H1 (cell line): ENCODE measurements around the gene PRKCH. TPM values are rescaled to one million over a fixed set of nuclear protein-coding genes. Genes with fewer than 3 reads are reported as not detected.

ENCODE experiments used
- CTCF ChIA-PET: fragments of 300-600 bp; sonication (Branson Sonifier 250); formaldehyde crosslinking; loops from one replicate; lab custom pipeline; 2021; ENCODE audit not compliant: partially characterized antibody; lab: Charles Lee
- POLR2A ChIA-PET: fragments of 300-600 bp; sonication (Branson Sonifier 250); formaldehyde crosslinking; loops from one replicate; lab custom pipeline; 2021; ENCODE audit warnings: inconsistent platforms; ENCODE audit not compliant: partially characterized antibody; lab: Charles Lee
- DNase-seq, 2 experiments: peaks; one replicate each; pipeline versions ENCODE4 v3.0.0 to v3.0.0-alpha.2; 2010 to 2022; ENCODE audit warnings: low spot score in 2 of 2, low read depth in 1 of 2, mixed read lengths in 1 of 2
- FAIRE-seq: peaks from 2 replicates; lab custom pipeline; 2011; peaks lifted over from hg19 to GRCh38; lab: Jason Lieb, UNC
- H2AFZ ChIP-seq: 2 replicates; pipeline ENCODE4 v1.8.1; 2012; ENCODE audit warnings: low read length, inconsistent platforms
- H2AK5ac ChIP-seq: 2 replicates; pipeline ENCODE4 v1.6.1; 2013; ENCODE audit warnings: low read depth, low read length
- H2BK120ac ChIP-seq: replicated peaks from 2 replicates; pipeline ENCODE3; 2013; ENCODE audit warnings: low read depth, low read length, inconsistent platforms
- H2BK12ac ChIP-seq: 2 replicates; pipeline ENCODE4 v1.6.1; 2013; ENCODE audit warnings: low read depth, low read length
- H2BK15ac ChIP-seq: 2 replicates; pipeline ENCODE4 v1.6.1; 2013; ENCODE audit warnings: low read length
- H2BK20ac ChIP-seq: 2 replicates; pipeline ENCODE4 v1.6.1; 2013; ENCODE audit warnings: low read length
- H2BK5ac ChIP-seq: 2 replicates; pipeline ENCODE4 v1.6.1; 2013; ENCODE audit warnings: low read depth, low read length
- H3K14ac ChIP-seq: 2 replicates; pipeline ENCODE4 v1.6.1; 2013; ENCODE audit warnings: inconsistent platforms; ENCODE audit not compliant: insufficient read length
- H3K18ac ChIP-seq: 2 replicates; pipeline ENCODE4 v1.6.1; 2013; ENCODE audit warnings: low read length; ENCODE audit errors: extremely low read depth
- H3K23ac ChIP-seq: 2 replicates; pipeline ENCODE4 v1.6.1; 2013; ENCODE audit warnings: inconsistent platforms; ENCODE audit not compliant: insufficient read length
- H3K23me2 ChIP-seq: 2 replicates; pipeline ENCODE4 v1.6.1; 2013; ENCODE audit warnings: low read depth, low read length
- H3K27ac ChIP-seq: 2 replicates; pipeline ENCODE4 v1.6.1; 2011; ENCODE audit warnings: low read depth, low read length, inconsistent platforms
- H3K27me3 ChIP-seq, 4 experiments: replicated peaks in 1 of 4; 1 replicate in 1 of 4; 2 replicates in 3 of 4; pipeline versions ENCODE4 v1.6.1 to v1.8.1; 2011 to 2013; ENCODE audit warnings: low read length in 3 of 4, mild to moderate bottlenecking in 3 of 4, inconsistent platforms in 2 of 4, mixed read lengths in 2 of 4, moderate library complexity in 1 of 4; ENCODE audit not compliant: control insufficient read depth in 3 of 4, insufficient read depth in 3 of 4; ENCODE audit errors: extremely low read depth in 1 of 4
- H3K36me3 ChIP-seq, 4 experiments: 2 replicates each; pipeline versions ENCODE4 v1.6.1 to v1.8.1; 2011 to 2013; ENCODE audit warnings: mild to moderate bottlenecking in 4 of 4, low read length in 3 of 4, moderate library complexity in 2 of 4, control low read depth in 1 of 4, inconsistent platforms in 1 of 4; ENCODE audit not compliant: insufficient read depth in 4 of 4, control insufficient read depth in 2 of 4
- H3K4ac ChIP-seq: replicated peaks from 2 replicates; pipeline ENCODE3; 2013; ENCODE audit warnings: low read length, low read depth, mixed read lengths, inconsistent platforms; ENCODE audit not compliant: insufficient read length
- H3K4me1 ChIP-seq, 4 experiments: replicated peaks in 1 of 4; 1 replicate in 1 of 4; 2 replicates in 3 of 4; pipeline versions ENCODE4 v1.6.1 to v1.8.1; 2011 to 2013; ENCODE audit warnings: low read length in 3 of 4, inconsistent platforms in 2 of 4, mixed read lengths in 1 of 4; ENCODE audit not compliant: insufficient read depth in 4 of 4, control insufficient read depth in 3 of 4
- H3K4me2 ChIP-seq, 2 experiments: 2 replicates each; pipeline versions ENCODE4 v1.6.1 to v1.8.1; 2011 to 2013; ENCODE audit warnings: low read depth in 2 of 2, low read length in 2 of 2, control low read depth in 1 of 2, inconsistent platforms in 1 of 2, mild to moderate bottlenecking in 1 of 2; ENCODE audit not compliant: insufficient read depth in 1 of 2
- H3K4me3 ChIP-seq, 4 experiments: fragments of 200-600, 300-600 bp in 1 of 4; sonication (generic), shearing (Covaris generic), sonication (Bioruptor Twin) in 1 of 4; 2 replicates each; pipeline versions ENCODE4 v1.5.1 to v1.8.1; 2011 to 2016; ENCODE audit warnings: low read length in 4 of 4, low read depth in 3 of 4, control low read depth in 2 of 4, inconsistent platforms in 2 of 4, mild to moderate bottlenecking in 2 of 4, mixed read lengths in 1 of 4, moderate library complexity in 1 of 4; ENCODE audit not compliant: insufficient read depth in 2 of 4; ENCODE audit errors: extremely low read depth in 1 of 4
- H3K56ac ChIP-seq: replicated peaks from 2 replicates; pipeline ENCODE3; 2013; ENCODE audit warnings: low read depth, mild to moderate bottlenecking, mixed read lengths, low read length, inconsistent platforms; ENCODE audit not compliant: insufficient read length
- H3K79me1 ChIP-seq: 2 replicates; pipeline ENCODE4 v1.6.1; 2013; ENCODE audit warnings: low read depth, low read length, control low read depth
- H3K79me2 ChIP-seq, 2 experiments: 2 replicates each; pipeline versions ENCODE4 v1.6.1 to v1.8.1; 2012 to 2013; ENCODE audit warnings: low read length in 2 of 2, mild to moderate bottlenecking in 2 of 2, inconsistent platforms in 1 of 2; ENCODE audit not compliant: insufficient read depth in 2 of 2, control insufficient read depth in 1 of 2
- H3K9ac ChIP-seq, 4 experiments: replicated peaks in 1 of 4; 1 replicate in 1 of 4; 2 replicates in 3 of 4; pipeline versions ENCODE4 v1.6.1 to v1.8.1; 2011 to 2013; ENCODE audit warnings: low read depth in 3 of 4, low read length in 3 of 4, control low read depth in 2 of 4, mild to moderate bottlenecking in 2 of 4, moderate library complexity in 2 of 4, inconsistent platforms in 1 of 4; ENCODE audit errors: extremely low read depth in 1 of 4
- H3K9me3 ChIP-seq, 2 experiments: 2 replicates each; pipeline versions ENCODE4 v1.6.1 to v1.8.1; 2012 to 2013; ENCODE audit warnings: mild to moderate bottlenecking in 2 of 2, moderate library complexity in 2 of 2, control low read depth in 1 of 2, inconsistent platforms in 1 of 2, low read depth in 1 of 2, low read length in 1 of 2, mixed read lengths in 1 of 2; ENCODE audit not compliant: insufficient read depth in 2 of 2
- H4K20me1 ChIP-seq, 2 experiments: replicated peaks in 1 of 2; 2 replicates each; pipeline versions ENCODE3 to v1.8.1; 2011 to 2013; ENCODE audit warnings: inconsistent platforms in 2 of 2, low read length in 2 of 2, mild to moderate bottlenecking in 1 of 2; ENCODE audit not compliant: insufficient read depth in 2 of 2, control insufficient read depth in 1 of 2
- H4K5ac ChIP-seq: 2 replicates; pipeline ENCODE4 v1.6.1; 2013; ENCODE audit warnings: low read length, low read depth, mixed read lengths, inconsistent platforms; ENCODE audit not compliant: insufficient read length
- H4K8ac ChIP-seq: 2 replicates; pipeline ENCODE4 v1.8.0; 2013; ENCODE audit warnings: mild to moderate bottlenecking, moderate library complexity, low read length, inconsistent platforms; ENCODE audit not compliant: insufficient read depth; ENCODE audit errors: extremely low read depth
- H4K91ac ChIP-seq: replicated peaks from 2 replicates; pipeline ENCODE3; 2013; ENCODE audit warnings: low read length, mixed read lengths, inconsistent platforms; ENCODE audit not compliant: insufficient read length
- EGR1 ChIP-seq: IDR thresholded peaks from 2 replicates; pipeline ENCODE4 v1.6.1; 2011; ENCODE audit warnings: low read depth, low read length, borderline replicate concordance
- WGBS, 2 experiments: shearing (Covaris generic) in 1 of 2; methylation state at CpG; one replicate each; pipeline versions ENCODE4 v1.1.6 to v1.1.7; 2013 to 2015; ENCODE audit warnings: low lambda C conversion rate in 2 of 2, mixed read lengths in 2 of 2, inconsistent platforms in 1 of 2, low coverage in 1 of 2, missing lambda C conversion rate in 1 of 2; ENCODE audit not compliant: insufficient replicate concordance in 2 of 2, insufficient coverage in 1 of 2, insufficient read length in 1 of 2; ENCODE audit errors: extremely low coverage in 1 of 2, missing lambda C conversion rate in 1 of 2; 5-methylcytosine and 5-hydroxymethylcytosine counted together
- polyA plus RNA-seq, 7 experiments: library from polyadenylated mRNA; depleted of rRNA in 3 of 7; stranded (reverse) in 5 of 7; unstranded in 2 of 7; fragments of >200 nt in 5 of 7; fragments of 200-250 nt in 2 of 7; gene quantifications; 1 replicate in 5 of 7; 2 replicates in 1 of 7; 4 replicates in 1 of 7; pipeline versions ENCODE4 v1.2.1 to v1.2.3, GENCODE V29; 2011 to 2013; ENCODE audit warnings: missing spikeins in 2 of 7, mixed read lengths in 2 of 7
- total RNA-seq: library from RNA; stranded (reverse); fragmentation: NEBNext Ultra II Directional; extraction: Animal tissue kit (Norgen Biotek cat#: 25700); gene quantifications from 2 replicates; pipeline ENCODE4 v1.2.1, GENCODE V29; 2021

The PRKCH gene
- total and polyA plus RNA-seq, 2 of the 8 experiments (the other 6 are each of a cell fraction or from before 2014, with no cell fraction given): 6.4 to 7.0 TPM

DNA sequence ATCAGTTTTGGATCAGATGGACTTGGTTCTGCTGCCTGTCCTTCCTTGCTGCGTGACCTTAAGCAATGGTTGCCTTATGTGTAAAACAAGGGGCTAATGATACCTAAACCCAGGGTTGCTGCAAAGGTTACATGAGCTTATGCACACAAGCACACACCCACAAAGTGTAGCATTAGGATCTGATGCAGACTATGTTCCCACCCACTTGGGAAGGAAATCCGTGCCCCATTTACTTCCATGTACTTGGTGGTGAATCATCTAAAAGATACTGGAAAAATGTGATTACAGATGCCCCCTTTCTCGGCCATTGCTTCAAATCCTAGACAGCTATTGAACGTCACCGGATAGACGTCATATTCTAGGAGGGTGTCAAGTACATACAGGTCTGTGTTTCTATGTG, 87.1 kb downstream of the PRKCH start:
- no peak overlapping the region; the same call in 1 of the 2 replicates for H2BK12ac ChIP-seq
- no peak overlapping the region for H4K8ac ChIP-seq
- H3K79me2 ChIP-seq: no peaks in the 10 kb centered on the region
- H3K27ac ChIP-seq: no peak overlapping the region
- DNase-seq (no peak), FAIRE-seq (no peak)
- H4K5ac ChIP-seq: no peak overlapping the region
- H2BK120ac ChIP-seq: no peak overlapping the region
- H3K9ac ChIP-seq: no peak overlapping the region
- no peak overlapping the region for H3K14ac ChIP-seq
- 81% methylated on average over 6 of the region's 6 CpGs; no CpG with 5 or more reads in 1 of the 2 experiments for WGBS, 2 experiments
- TF ChIP-seq EGR1: no peak
- H2AFZ ChIP-seq: no peak overlapping the region
- H3K18ac ChIP-seq: no peak overlapping the region
- no peak overlapping the region for H3K4ac ChIP-seq
- CTCF ChIA-PET: interaction anchor here (0.7 to 2.5 kb wide), 5 partner anchors 13 to 120 kb away, joined by 3 to 7 read pairs (median 3); no protein-coding TSS in a partner anchor
- H3K56ac ChIP-seq: no peak overlapping the region
- H2AK5ac ChIP-seq: no peak overlapping the region
- no peak overlapping the region for H3K4me2 ChIP-seq
- H3K27me3 ChIP-seq: no peaks in the 10 kb centered on the region
- no peaks in the 10 kb centered on the region for H4K20me1 ChIP-seq
- no peak overlapping the region for H2BK5ac ChIP-seq
- no peaks in the 10 kb centered on the region for H3K36me3 ChIP-seq
- POLR2A ChIA-PET: no interaction called here
- no peak overlapping the region for H3K4me3 ChIP-seq
- H2BK20ac ChIP-seq: no peak overlapping the region
- peaks cover 0 to 9% (median 3%) of the 10 kb centered on the region in 4 experiments; a peak in 2 of 7 replicates for H3K4me1 ChIP-seq
- H3K9me3 ChIP-seq: no peaks in the 10 kb centered on the region
- no peak overlapping the region for H3K23ac ChIP-seq
- peak overlapping the region; percentile 9 for H4K91ac ChIP-seq
- no peak overlapping the region for H2BK15ac ChIP-seq
- H3K79me1 ChIP-seq: no peaks in the 10 kb centered on the region
- H3K23me2 ChIP-seq: no peaks in the 10 kb centered on the region
